Osteocyte (in vitro differentiated cells): Measurements from ENCODE around the gene OTOF. TPM values are rescaled to one million over a fixed set of nuclear protein-coding genes. Genes with fewer than 3 reads are reported as not detected.

Experiments
- DNase-seq: peaks from one replicate; pipeline ENCODE4 v3.0.0; 2021; ENCODE audit warnings: mixed read lengths; ENCODE audit not compliant: unreplicated experiment; ENCODE audit errors: extremely low spot score
- H3K27ac Mint-ChIP-seq: one replicate; pipeline ENCODE4 v1.8.0; 2021; ENCODE audit warnings: mild to moderate bottlenecking, mixed read lengths; ENCODE audit not compliant: unreplicated experiment
- H3K27me3 Mint-ChIP-seq: one replicate; pipeline ENCODE4 v1.8.0; 2021; ENCODE audit warnings: mixed read lengths; ENCODE audit not compliant: unreplicated experiment
- H3K36me3 Mint-ChIP-seq: one replicate; pipeline ENCODE4 v1.8.0; 2021; ENCODE audit warnings: mixed read lengths; ENCODE audit not compliant: unreplicated experiment
- H3K4me1 Mint-ChIP-seq: one replicate; pipeline ENCODE4 v1.8.0; 2021; ENCODE audit warnings: mixed read lengths; ENCODE audit not compliant: unreplicated experiment
- H3K4me3 Mint-ChIP-seq: one replicate; pipeline ENCODE4 v1.8.0; 2021; ENCODE audit warnings: mild to moderate bottlenecking, moderate library complexity, mixed read lengths; ENCODE audit not compliant: unreplicated experiment
- H3K9me3 Mint-ChIP-seq: one replicate; pipeline ENCODE4 v1.8.0; 2021; ENCODE audit warnings: mixed read lengths; ENCODE audit not compliant: unreplicated experiment
- CTCF ChIP-seq: fragments of 200-600 bp; sonication (generic); IDR thresholded peaks from 2 replicates; pipeline ENCODE4 v1.5.0; 2021; ENCODE audit warnings: antibody characterized with exemption, mild to moderate bottlenecking, moderate library complexity
- total RNA-seq: library from RNA; stranded (reverse); gene quantifications from 2 replicates; pipeline ENCODE4 v1.2.1, GENCODE V29; 2021

The OTOF gene
- total RNA-seq, 1 donor from 2014 or later = not detected

GRCh38 chr2:26482211-26483026 lies 4.5 kb upstream of the OTOF start:
- Mint-ChIP-seq H3K4me3 (no peak overlapping the region), H3K36me3 (no peaks in the 10 kb centered on the region), H3K4me1 (peaks cover 8% of the 10 kb centered on the region), H3K9me3 (no peaks in the 10 kb centered on the region), H3K27ac (no peak overlapping the region), H3K27me3 (peaks cover 7% of the 10 kb centered on the region)
- no peak for DNase-seq
- TF ChIP-seq CTCF = no peak

- H3K27ac Mint-ChIP-seq = no peak overlapping the region
These were observed 3.8 kb upstream of the OTOF start for GRCh38 chr2:26481706-26482105.

GRCh38 chr2:26480566-26481423 lies 2.9 kb upstream of the OTOF start:
- Mint-ChIP-seq H3K4me1 (peaks cover 8% of the 10 kb centered on the region), H3K4me3 (no peak overlapping the region), H3K27me3 (peaks cover 5% of the 10 kb centered on the region), H3K27ac (no peak overlapping the region), H3K9me3 (no peaks in the 10 kb centered on the region), H3K36me3 (no peaks in the 10 kb centered on the region)
- TF ChIP-seq CTCF = no peak
- no peak for DNase-seq

More at GRCh38 chr2:26481706-26482105, 3.8 kb upstream of the OTOF start:
- Mint-ChIP-seq H3K9me3 (no peaks in the 10 kb centered on the region), H3K4me1 (peaks cover 8% of the 10 kb centered on the region), H3K4me3 (no peak overlapping the region), H3K27me3 (peaks cover 5% of the 10 kb centered on the region), H3K36me3 (no peaks in the 10 kb centered on the region)
- TF ChIP-seq CTCF = no peak
- DNase-seq = no peak

- Mint-ChIP-seq H3K4me1 (peaks cover 8% of the 10 kb centered on the region), H3K36me3 (no peaks in the 10 kb centered on the region), H3K9me3 (no peaks in the 10 kb centered on the region), H3K4me3 (no peak overlapping the region), H3K27me3 (no peaks in the 10 kb centered on the region), H3K27ac (no peak overlapping the region)
- no peak for DNase-seq
- TF ChIP-seq CTCF = no peak
These were observed 2.1 kb upstream of the OTOF start for GRCh38 chr2:26479789-26480565.
